Chondrocyte (in vitro differentiated cells): ENCODE measurements around the gene UQCC2. TPM values are rescaled to one million over a fixed set of nuclear protein-coding genes. Genes with fewer than 3 reads are reported as not detected.
A peak's percentile ranks its signal among the peaks of the same experiment; 100 is the strongest.

Source experiments
- DNase-seq: peaks from one replicate; pipeline ENCODE4 v3.0.0; 2021; ENCODE audit warnings: mixed read lengths, low spot score
- H3K27ac Mint-ChIP-seq: one replicate; pipeline ENCODE4 v1.8.0; 2021; ENCODE audit warnings: mild to moderate bottlenecking, moderate library complexity, mixed read lengths; ENCODE audit not compliant: unreplicated experiment
- H3K27me3 Mint-ChIP-seq: 2 replicates; pipeline ENCODE4 v1.8.0; 2021; ENCODE audit warnings: low read depth, mixed read lengths
- H3K36me3 Mint-ChIP-seq: 2 replicates; pipeline ENCODE4 v1.8.0; 2021; ENCODE audit warnings: low read depth, mixed read lengths
- H3K4me1 Mint-ChIP-seq: 2 replicates; pipeline ENCODE4 v1.8.0; 2021; ENCODE audit warnings: low read depth, mild to moderate bottlenecking, mixed read lengths
- H3K4me3 Mint-ChIP-seq: one replicate; pipeline ENCODE4 v1.8.0; 2021; ENCODE audit warnings: mild to moderate bottlenecking, moderate library complexity, mixed read lengths; ENCODE audit not compliant: unreplicated experiment
- H3K9me3 Mint-ChIP-seq: 2 replicates; pipeline ENCODE4 v1.8.0; 2021; ENCODE audit warnings: low read depth, mixed read lengths
- CTCF ChIP-seq: fragments of 200-600 bp; sonication (generic); IDR thresholded peaks from 2 replicates; pipeline ENCODE4 v1.5.0; 2021; ENCODE audit warnings: antibody characterized with exemption, mild to moderate bottlenecking, moderate library complexity
- total RNA-seq: library from RNA; stranded (reverse); gene quantifications from 3 replicates; pipeline ENCODE4 v1.2.1, GENCODE V29; 2021

The UQCC2 gene
- total RNA-seq, 1 donor from 2014 or later, result 64.5 TPM

DNA sequence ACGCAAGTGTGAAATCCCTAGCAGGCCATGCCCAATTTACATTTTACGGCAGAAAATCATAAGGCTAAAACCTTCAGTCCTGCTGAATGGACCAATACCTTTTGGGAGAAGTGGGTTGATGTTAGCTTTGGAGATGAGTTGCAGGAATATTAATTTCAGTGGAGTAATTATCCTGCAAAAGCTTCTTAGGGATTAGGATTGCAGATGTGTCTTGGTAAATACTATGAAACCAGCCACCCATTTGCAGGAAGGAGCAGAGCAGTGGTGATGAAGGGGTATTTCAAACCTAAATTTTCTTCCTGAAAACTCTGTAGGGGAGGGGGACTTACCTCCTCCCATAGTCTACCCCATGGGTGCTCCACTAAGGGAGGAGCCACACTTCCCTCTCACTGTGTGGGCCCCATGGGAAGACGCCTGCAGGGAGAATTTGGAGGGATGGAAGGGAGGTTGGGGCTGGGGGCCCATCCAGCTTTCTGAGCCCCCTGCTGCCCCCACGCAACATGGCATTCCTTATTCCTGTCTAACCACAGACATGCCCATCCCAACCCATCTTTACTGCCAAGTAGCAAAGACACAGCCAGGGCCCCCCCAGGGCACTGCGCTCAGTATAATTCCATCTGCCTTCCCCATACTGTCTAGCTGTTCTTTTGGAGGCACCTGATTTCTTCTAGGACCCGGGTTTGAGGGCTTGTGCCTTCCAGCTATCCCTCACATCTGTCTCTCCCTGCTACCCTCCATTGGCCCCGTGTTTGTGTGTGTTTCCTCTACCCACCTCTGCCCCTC, 14.6 kb upstream of the UQCC2 start:
- peaks cover 6% of the 10 kb centered on the region for H3K36me3 Mint-ChIP-seq
- no peaks in the 10 kb centered on the region for H3K9me3 Mint-ChIP-seq
- H3K4me1 Mint-ChIP-seq, result no peaks in the 10 kb centered on the region
- DNase-seq, result no peak
- no peak overlapping the region for H3K27ac Mint-ChIP-seq
- no peak for TF ChIP-seq CTCF
- H3K4me3 Mint-ChIP-seq, result no peak overlapping the region
- peaks cover 2% of the 10 kb centered on the region for H3K27me3 Mint-ChIP-seq

GRCh38 chr6:33725222-33725621, 13.7 kb upstream of the UQCC2 start:
- DNase-seq, result peak; percentile 3
- Mint-ChIP-seq H3K27me3 (peaks cover 2% of the 10 kb centered on the region), H3K4me3 (no peak overlapping the region), H3K4me1 (no peaks in the 10 kb centered on the region), H3K9me3 (no peaks in the 10 kb centered on the region), H3K36me3 (peaks cover 3% of the 10 kb centered on the region), H3K27ac (no peak overlapping the region)
- no peak for TF ChIP-seq CTCF

DNA sequence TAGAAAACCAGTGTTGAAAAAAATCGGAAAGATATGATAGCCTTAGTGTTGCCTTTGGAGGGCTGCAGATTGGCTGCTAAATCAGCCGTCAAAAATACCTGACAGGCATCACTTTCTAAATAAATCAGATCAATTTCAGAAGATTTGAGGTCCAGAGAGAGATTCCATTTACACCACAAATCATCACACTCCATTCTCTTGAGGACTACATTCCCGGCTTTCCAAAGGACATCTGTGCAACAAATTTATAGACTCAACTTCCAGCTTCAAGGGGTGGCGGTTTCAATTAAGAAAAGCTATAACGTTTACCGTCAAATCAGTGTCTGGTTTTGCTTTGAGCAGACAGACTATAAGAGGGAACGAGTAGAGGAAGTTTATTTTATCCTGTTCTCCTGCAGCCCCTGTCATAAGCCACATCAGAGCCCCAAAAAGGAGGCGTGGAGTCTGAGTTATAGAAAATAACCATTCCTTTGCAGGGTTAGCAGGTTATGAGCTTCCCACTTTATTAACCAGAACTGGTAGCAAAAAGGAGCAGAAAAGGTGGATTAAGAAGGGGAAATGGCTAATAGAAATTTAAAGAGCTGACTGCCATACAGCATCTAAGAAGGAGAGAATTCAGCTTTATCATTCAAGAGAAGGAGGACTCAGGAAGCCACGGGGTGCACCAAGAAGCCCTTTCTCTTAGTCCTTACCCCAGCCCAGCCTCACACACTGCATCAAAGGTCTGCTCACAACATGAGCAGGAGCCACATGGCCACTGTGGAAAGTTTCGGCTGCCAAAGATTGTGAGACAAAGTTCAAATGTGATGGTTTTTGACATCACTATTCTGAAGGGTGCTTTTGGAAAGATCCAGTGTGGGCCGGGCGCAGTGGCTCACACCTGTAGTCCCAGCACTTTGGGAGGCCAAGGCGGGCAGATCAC, 12.9 kb upstream of the UQCC2 start:
- peaks cover 3% of the 10 kb centered on the region for H3K36me3 Mint-ChIP-seq
- no peak for TF ChIP-seq CTCF
- H3K4me1 Mint-ChIP-seq, result no peaks in the 10 kb centered on the region
- no peaks in the 10 kb centered on the region for H3K9me3 Mint-ChIP-seq
- peak; percentile 30 for DNase-seq
- H3K4me3 Mint-ChIP-seq, result no peak overlapping the region
- peaks cover 2% of the 10 kb centered on the region for H3K27me3 Mint-ChIP-seq
- H3K27ac Mint-ChIP-seq, result no peak overlapping the region

- Mint-ChIP-seq H3K9me3 (no peaks in the 10 kb centered on the region), H3K4me3 (no peak overlapping the region), H3K4me1 (peaks cover under 1% of the 10 kb centered on the region), H3K27me3 (peaks cover 2% of the 10 kb centered on the region), H3K27ac (no peak overlapping the region), H3K36me3 (peaks cover 3% of the 10 kb centered on the region)
- peak; percentile 35 for DNase-seq
- no peak for TF ChIP-seq CTCF
Measured at GRCh38 chr6:33723371-33724085, 12.0 kb upstream of the UQCC2 start.

DNA sequence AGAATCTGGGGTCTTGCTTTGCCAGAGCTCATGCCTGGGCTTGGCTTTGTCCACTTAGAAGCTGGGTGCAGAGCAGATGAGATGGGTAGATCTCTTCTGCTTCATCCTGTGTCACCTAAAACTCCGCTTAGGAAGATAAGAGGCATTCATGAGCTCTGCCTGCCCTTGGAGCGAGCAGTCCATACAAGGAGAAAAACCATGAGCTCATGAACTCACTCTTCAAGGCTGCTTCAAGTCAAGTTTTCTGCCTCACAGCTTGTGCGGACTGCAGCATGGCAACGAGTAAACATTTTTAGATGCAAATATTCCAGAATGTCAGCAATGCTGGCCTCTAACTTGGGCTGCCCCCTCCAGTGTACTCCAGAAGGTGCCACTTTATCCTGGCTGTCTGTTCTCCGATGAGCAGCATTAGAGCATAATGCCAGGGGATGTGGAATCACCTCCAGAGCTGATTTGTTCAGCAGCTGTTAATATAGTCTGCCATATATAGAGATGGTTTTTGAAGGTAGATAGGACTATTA, 10.7 kb upstream of the UQCC2 start:
- Mint-ChIP-seq H3K27ac (no peak overlapping the region), H3K4me1 (peaks cover 11% of the 10 kb centered on the region), H3K4me3 (no peak overlapping the region), H3K27me3 (peaks cover 2% of the 10 kb centered on the region), H3K36me3 (peaks cover 2% of the 10 kb centered on the region), H3K9me3 (no peaks in the 10 kb centered on the region)
- TF ChIP-seq CTCF, result no peak
- DNase-seq, result no peak
